ENCODE results near the gene CELA2B.
"Not testable (repeated sequence)": the region's sequence is repeated elsewhere in the genome, so short reads cannot be mapped to it uniquely, and the experiment has no call there.

CELA2B gene

GRCh38 chr1:15452866-15453571 lies 22.9 kb upstream of the CELA2B start:
- no peaks in the 10 kb centered on the region for H3K36me3 ChIP-seq (ENCODE audit: insufficient read depth, low read length)
- no peaks in the 10 kb centered on the region for H3K4me1 ChIP-seq (ENCODE audit: insufficient read depth, low read length)
- 0 out of 2 replicates have a peak, but pooled peaks cover 2% of the 10 kb centered on the region for H3K9me3 ChIP-seq (ENCODE audit: control insufficient read depth, insufficient read depth, low read length)
- H3K9ac ChIP-seq (ENCODE audit: low read depth, low read length) = no peak overlapping the region

DNA sequence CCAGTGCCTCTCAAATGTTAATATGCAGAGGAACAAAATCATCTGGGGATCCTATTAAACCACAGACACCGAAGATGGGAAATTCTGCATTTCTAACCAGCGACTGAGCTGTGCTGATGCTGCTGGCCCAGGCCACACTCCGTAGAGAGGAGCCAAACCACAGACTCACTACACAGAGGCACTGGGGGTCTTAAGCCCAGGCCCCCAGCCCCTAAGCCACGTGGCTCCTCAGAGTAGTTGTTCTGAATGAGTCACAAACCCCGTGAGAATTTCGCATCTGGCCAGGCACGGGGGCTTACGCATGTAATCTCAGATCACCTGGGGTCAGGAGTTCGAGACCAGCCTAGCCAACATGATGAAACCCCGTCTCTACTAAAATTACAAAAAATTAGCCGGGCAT lies 22.2 kb upstream of the CELA2B start:
- no peak overlapping the region for H3K9ac ChIP-seq (ENCODE audit: low read depth, low read length)
- 0 out of 2 replicates have a peak, but pooled peaks cover 2% of the 10 kb centered on the region for H3K9me3 ChIP-seq (ENCODE audit: control insufficient read depth, insufficient read depth, low read length)
- H3K4me1 ChIP-seq (ENCODE audit: insufficient read depth, low read length) = no peaks in the 10 kb centered on the region
- H3K36me3 ChIP-seq (ENCODE audit: insufficient read depth, low read length) = no peaks in the 10 kb centered on the region

DNA sequence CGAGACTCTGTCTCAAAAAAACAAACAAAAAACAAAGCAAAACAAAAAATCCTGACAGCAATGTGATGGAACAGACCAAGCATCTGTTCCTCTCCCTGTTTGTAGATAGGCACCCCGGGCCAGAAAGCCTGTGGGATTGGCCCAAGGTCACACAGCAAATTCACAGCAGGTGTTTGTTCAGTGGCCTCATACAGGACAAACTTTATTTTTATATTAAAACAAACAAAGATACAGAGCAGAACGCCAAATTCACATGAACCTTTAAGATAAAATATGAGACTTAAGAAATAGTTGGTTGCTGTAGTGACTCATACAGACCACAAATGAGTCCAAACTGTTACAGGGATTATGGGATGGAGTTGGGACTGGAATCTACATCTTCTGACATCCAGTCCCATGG lies 21.6 kb upstream of the CELA2B start:
- H3K9me3 ChIP-seq (ENCODE audit: control insufficient read depth, insufficient read depth, low read length) = 0 out of 2 replicates have a peak, but pooled peaks cover 2% of the 10 kb centered on the region
- H3K4me1 ChIP-seq (ENCODE audit: insufficient read depth, low read length) = no peaks in the 10 kb centered on the region
- H3K36me3 ChIP-seq (ENCODE audit: insufficient read depth, low read length) = no peaks in the 10 kb centered on the region
- no peak overlapping the region for H3K9ac ChIP-seq (ENCODE audit: low read depth, low read length)

- 0 out of 2 replicates have a peak, but pooled peaks cover 2% of the 10 kb centered on the region for H3K9me3 ChIP-seq (ENCODE audit: control insufficient read depth, insufficient read depth, low read length)
- no peak overlapping the region for H3K9ac ChIP-seq (ENCODE audit: low read depth, low read length)
- no peaks in the 10 kb centered on the region for H3K4me1 ChIP-seq (ENCODE audit: insufficient read depth, low read length)
- H3K36me3 ChIP-seq (ENCODE audit: insufficient read depth, low read length) = no peaks in the 10 kb centered on the region
Observed at GRCh38 chr1:15455522-15455921, 20.4 kb upstream of the CELA2B start.

- H3K9ac ChIP-seq (ENCODE audit: low read depth, low read length) = no peak within 1 kb of the TSS
Observed at GRCh38 chr1:15456313-15456954, 19.5 kb upstream of the CELA2B start, which contains the start of gene CELA2A. Gene CELA2A (plus strand): TSS chr1:15456732. CDS start chr1:15456754, 22 bp downstream.

GRCh38 chr1:15457585-15457984 lies 18.3 kb upstream of the CELA2B start:
- no peaks in the 10 kb centered on the region for H3K4me1 ChIP-seq (ENCODE audit: insufficient read depth, low read length)
- H3K36me3 ChIP-seq (ENCODE audit: insufficient read depth, low read length) = no peaks in the 10 kb centered on the region
- no peak overlapping the region for H3K9ac ChIP-seq (ENCODE audit: low read depth, low read length)
- H3K9me3 ChIP-seq (ENCODE audit: control insufficient read depth, insufficient read depth, low read length) = no peaks in the 10 kb centered on the region

More at GRCh38 chr1:15456313-15456954, 19.5 kb upstream of the CELA2B start, which contains the start of gene CELA2A:
- Histone ChIP-seq H3K9me3 (ENCODE audit: control insufficient read depth, insufficient read depth, low read length) (no peaks in the 10 kb centered on the region), H3K36me3 (ENCODE audit: insufficient read depth, low read length) (no peaks in the 10 kb centered on the region), H3K4me1 (ENCODE audit: insufficient read depth, low read length) (no peaks in the 10 kb centered on the region)

DNA sequence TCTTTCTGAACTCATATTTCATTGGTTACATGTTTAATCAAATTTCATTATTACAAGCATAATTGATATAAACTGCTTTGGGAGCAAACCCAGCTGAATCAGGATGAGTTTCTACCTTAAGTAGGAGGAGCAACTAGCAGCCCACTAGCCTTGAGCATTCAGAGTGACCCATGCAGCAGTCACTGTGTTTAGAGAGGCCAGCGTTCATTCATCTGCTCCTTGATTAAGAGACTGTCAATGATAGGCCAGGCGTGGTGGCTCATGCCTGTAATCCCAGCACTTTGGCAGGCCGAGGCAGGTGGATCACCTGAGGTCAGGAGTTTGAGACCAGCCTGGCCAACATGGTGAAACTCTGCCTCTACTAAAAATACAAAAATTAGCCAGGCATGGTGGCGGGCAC lies 17.5 kb upstream of the CELA2B start:
- H3K4me1 ChIP-seq (ENCODE audit: insufficient read depth, low read length); H3K9me3 ChIP-seq (ENCODE audit: control insufficient read depth, insufficient read depth, low read length); H3K9ac ChIP-seq (ENCODE audit: low read depth, low read length); H3K36me3 ChIP-seq (ENCODE audit: insufficient read depth, low read length): not testable (repeated sequence)

DNA sequence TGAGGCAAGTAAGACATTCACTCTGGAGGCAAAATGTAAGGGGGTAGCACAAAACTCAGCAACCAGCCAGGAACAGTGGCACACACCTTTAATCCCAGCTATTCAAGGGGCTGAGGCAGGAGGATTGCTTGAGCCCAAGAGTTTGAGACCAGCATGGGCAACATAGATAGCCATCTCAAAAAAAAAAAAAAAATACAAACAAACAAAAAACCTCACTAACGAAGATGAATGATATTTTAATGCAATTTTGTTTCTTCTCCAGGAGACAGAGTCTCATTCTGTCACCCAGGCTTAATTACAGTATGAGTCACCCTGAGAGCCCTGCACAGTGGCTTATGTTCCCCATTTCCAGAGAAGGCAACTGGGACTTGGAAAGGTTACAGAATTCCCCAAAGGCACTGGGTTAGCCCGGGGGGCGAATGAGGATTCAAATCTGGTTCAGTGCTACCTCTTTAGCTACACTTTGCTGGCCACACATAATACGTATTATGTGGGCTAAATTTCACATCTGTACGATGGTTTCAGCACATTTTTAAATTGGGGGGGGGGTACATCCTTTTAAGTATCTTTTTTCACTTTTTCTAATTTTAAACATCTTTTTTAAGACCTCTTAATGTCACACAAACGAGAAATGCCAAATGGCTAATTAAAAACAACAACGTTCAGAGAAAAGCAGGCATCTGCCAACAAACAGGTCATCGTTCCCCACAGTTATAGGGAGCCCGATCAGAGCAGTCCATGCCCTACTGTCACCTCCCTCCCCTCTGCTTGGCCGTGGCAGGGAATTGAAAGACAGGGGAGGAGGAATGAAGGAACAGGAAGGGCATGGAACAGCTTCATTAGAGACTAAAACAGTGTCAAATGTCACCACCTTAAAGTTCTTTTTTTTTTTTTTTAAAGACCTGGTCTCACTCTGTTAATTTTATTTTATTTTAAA lies 15.9 kb upstream of the CELA2B start:
- Histone ChIP-seq H3K9me3 (ENCODE audit: control insufficient read depth, insufficient read depth, low read length) (no peaks in the 10 kb centered on the region), H3K4me1 (ENCODE audit: insufficient read depth, low read length) (no peaks in the 10 kb centered on the region), H3K9ac (ENCODE audit: low read depth, low read length) (no peak overlapping the region), H3K36me3 (ENCODE audit: insufficient read depth, low read length) (no peaks in the 10 kb centered on the region)

DNA sequence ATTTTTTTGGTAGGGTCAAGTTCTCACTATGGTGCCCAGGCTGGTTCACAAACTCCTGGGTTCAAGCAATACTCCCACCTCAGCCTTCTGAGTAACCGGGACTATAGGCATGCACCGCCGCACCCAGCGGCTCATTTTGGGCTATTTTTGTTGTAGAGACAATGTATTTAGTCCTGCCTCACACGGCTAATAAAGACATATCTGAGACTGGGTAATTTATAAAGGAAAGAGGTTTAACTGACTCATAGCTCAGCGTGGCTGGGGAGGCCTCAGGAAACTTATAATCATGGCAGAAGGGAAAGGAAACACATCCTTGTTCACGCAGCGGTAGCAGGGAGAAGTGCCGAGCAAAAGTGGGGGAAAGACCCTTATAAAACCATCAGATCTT lies 15.2 kb upstream of the CELA2B start:
- Histone ChIP-seq H3K9ac (ENCODE audit: low read depth, low read length) (no peak overlapping the region), H3K36me3 (ENCODE audit: insufficient read depth, low read length) (no peaks in the 10 kb centered on the region)

DNA sequence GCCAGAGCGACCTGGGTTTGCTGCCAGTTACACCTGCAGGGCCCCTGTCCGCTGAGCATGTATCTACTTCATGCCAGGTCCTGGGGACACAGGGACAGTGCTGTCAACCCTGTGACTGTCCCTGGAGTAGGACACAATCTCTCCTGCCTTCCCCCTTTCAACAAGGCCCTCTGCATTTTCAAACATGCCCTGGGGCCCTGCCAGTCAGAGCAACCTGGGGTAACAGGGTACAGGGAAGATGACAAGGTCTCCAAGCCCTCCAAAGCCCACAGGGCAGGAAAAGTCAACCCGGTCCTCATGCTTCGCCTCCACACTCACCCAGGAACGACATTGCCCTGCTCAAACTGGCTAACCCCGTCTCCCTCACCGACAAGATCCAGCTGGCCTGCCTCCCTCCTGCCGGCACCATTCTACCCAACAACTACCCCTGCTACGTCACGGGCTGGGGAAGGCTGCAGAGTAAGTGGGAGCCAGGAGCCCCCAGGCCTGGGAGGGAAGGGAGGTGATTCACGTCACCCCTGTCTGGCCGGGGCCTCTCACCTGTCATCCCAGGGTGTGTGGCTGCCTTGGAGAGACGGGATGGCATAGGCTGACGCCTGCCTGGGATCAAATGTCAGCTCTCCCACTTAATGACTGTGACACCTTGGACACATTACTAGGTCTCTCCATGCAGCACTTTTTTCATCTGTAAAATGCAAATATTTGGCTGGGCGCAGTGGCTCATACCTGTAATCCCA lies 12.7 kb upstream of the CELA2B start:
- not testable (repeated sequence) for H3K9ac ChIP-seq (ENCODE audit: low read depth, low read length); H3K36me3 ChIP-seq (ENCODE audit: insufficient read depth, low read length); H3K4me1 ChIP-seq (ENCODE audit: insufficient read depth, low read length); H3K9me3 ChIP-seq (ENCODE audit: control insufficient read depth, insufficient read depth, low read length)

More for the DNA sequence above, 15.2 kb upstream of the CELA2B start:
- Histone ChIP-seq H3K9me3 (ENCODE audit: control insufficient read depth, insufficient read depth, low read length) (no peaks in the 10 kb centered on the region), H3K4me1 (ENCODE audit: insufficient read depth, low read length) (no peaks in the 10 kb centered on the region)

- not testable (repeated sequence) for H3K9me3 ChIP-seq (ENCODE audit: control insufficient read depth, insufficient read depth, low read length); H3K4me1 ChIP-seq (ENCODE audit: insufficient read depth, low read length); H3K36me3 ChIP-seq (ENCODE audit: insufficient read depth, low read length); H3K9ac ChIP-seq (ENCODE audit: low read depth, low read length)
Observed at GRCh38 chr1:15463926-15464322, 12.0 kb upstream of the CELA2B start.

- Histone ChIP-seq H3K9ac (ENCODE audit: low read depth, low read length) (no peak overlapping the region), H3K36me3 (ENCODE audit: insufficient read depth, low read length) (no peaks in the 10 kb centered on the region), H3K9me3 (ENCODE audit: control insufficient read depth, insufficient read depth, low read length) (no peaks in the 10 kb centered on the region), H3K4me1 (ENCODE audit: insufficient read depth, low read length) (no peaks in the 10 kb centered on the region)
Observed at GRCh38 chr1:15465674-15466073, 10.2 kb upstream of the CELA2B start.

DNA sequence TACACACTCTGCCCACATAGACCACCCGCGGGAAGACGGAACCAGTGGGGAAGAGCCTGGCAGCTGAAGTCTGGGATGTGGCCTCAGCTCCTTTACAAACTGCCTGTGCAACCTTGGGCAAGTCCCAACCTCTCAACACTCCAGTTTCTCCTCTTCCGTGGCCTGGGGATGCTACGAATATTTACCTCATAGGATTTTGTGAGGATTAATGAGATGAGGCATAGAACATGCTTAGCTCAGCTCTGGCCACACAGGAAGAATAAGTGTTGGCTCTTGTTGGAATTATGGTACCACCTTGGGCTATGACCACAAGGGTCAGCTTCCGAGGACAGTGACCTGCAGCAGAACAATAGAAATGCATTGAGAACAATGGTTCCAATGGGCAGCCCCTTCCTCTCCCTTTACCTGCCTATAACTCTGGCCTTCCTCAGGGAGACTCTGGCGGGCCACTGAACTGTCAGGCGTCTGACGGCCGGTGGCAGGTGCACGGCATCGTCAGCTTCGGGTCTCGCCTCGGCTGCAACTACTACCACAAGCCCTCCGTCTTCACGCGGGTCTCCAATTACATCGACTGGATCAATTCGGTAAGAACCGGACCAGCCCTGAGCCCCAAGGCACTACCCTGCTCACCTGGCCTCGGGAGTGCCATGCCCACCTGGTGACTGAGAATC lies 8.8 kb upstream of the CELA2B start:
- not testable (repeated sequence) for H3K4me1 ChIP-seq (ENCODE audit: insufficient read depth, low read length); H3K9me3 ChIP-seq (ENCODE audit: control insufficient read depth, insufficient read depth, low read length); H3K9ac ChIP-seq (ENCODE audit: low read depth, low read length); H3K36me3 ChIP-seq (ENCODE audit: insufficient read depth, low read length)

All from ES-I3 (cell line).